ENCODE results near the gene MVB12B. TPM values are rescaled to one million over a fixed set of nuclear protein-coding genes. Genes with fewer than 3 reads are reported as not detected.

Gene MVB12B
- total and polyA plus RNA-seq, 2 donors (not counting 1 experiment from before 2014, with no cell fraction given), result 2.5 to 2.6 TPM

DNA sequence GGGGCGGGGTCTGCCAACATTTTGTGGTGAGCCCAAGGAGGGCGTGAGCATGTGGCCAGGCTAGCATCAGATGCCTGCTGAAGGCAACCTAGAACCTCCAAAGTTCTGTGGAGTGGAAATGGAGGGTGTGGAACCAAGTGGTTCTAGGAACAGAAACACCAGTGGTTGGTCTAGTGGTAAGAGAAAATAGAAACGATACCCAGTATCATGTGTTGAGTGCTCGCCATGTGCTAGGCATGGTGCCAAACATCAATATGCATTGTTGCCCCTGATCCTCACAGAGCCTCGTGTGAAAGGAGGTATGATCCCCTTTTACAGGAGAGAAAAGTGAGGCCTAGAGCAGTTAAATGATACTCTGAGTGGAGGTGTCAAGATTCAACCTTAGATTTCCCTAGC lies 31.5 kb upstream of the MVB12B start:
- H3K79me2 ChIP-seq (ENCODE audit: control insufficient read depth, insufficient read depth, low read length), result no peaks in the 10 kb centered on the region
- no peaks in the 10 kb centered on the region for H3K27me3 ChIP-seq (ENCODE audit: control insufficient read depth, insufficient read depth, low read length)
- H3K36me3 ChIP-seq (ENCODE audit: control insufficient read depth, insufficient read depth, low read length), result no peaks in the 10 kb centered on the region
- no peak for DNase-seq (ENCODE audit: low read depth in 2 of 2)
- H4K20me1 ChIP-seq (ENCODE audit: control insufficient read depth, extremely low read depth, insufficient read depth, low read length), result no peaks in the 10 kb centered on the region
- no peaks in the 10 kb centered on the region for H3K4me1 ChIP-seq (ENCODE audit: control insufficient read depth, extremely low read depth, insufficient read depth, low read length)
- TF ChIP-seq CTCF (conservative IDR thresholded peaks at IDR 0.05 in 1 of 2, IDR thresholded peaks at IDR 0.05 in 1 of 2; ENCODE audit: low read depth in 1 of 2, low read length in 2 of 2) (no peak), EZH2 (IDR thresholded peaks at IDR 0.05; ENCODE audit: low read length, missing control alignments) (no peak)
- no peak overlapping the region for H2AFZ ChIP-seq (ENCODE audit: low read length)
- H3K4me2 ChIP-seq (ENCODE audit: extremely low read depth, insufficient read depth, low read length), result no peak overlapping the region
- no peak overlapping the region for H3K27ac ChIP-seq (ENCODE audit: insufficient read depth, low read length)
- H3K4me3 ChIP-seq (replicated peaks in 1 of 4; ENCODE audit: control extremely low read depth in 1 of 4, insufficient read depth in 1 of 4, low read depth in 3 of 4, low read length in 4 of 4), result no peak overlapping the region
- H3K9me3 ChIP-seq (ENCODE audit: control insufficient read depth, insufficient read depth, low read depth, low read length), result no peaks in the 10 kb centered on the region
- H3K9ac ChIP-seq (ENCODE audit: insufficient read depth, low read length), result no peak overlapping the region

- Histone ChIP-seq H2AFZ (ENCODE audit: low read length) (no peak overlapping the region), H3K27me3 (ENCODE audit: control insufficient read depth, insufficient read depth, low read length) (no peaks in the 10 kb centered on the region), H3K4me3 (replicated peaks in 1 of 4; ENCODE audit: control extremely low read depth in 1 of 4, insufficient read depth in 1 of 4, low read depth in 3 of 4, low read length in 4 of 4) (no peak overlapping the region), H3K9me3 (ENCODE audit: control insufficient read depth, insufficient read depth, low read depth, low read length) (no peaks in the 10 kb centered on the region), H3K4me1 (ENCODE audit: control insufficient read depth, extremely low read depth, insufficient read depth, low read length) (no peaks in the 10 kb centered on the region), H3K27ac (ENCODE audit: insufficient read depth, low read length) (no peak overlapping the region), H4K20me1 (ENCODE audit: control insufficient read depth, extremely low read depth, insufficient read depth, low read length) (no peaks in the 10 kb centered on the region), H3K9ac (ENCODE audit: insufficient read depth, low read length) (no peak overlapping the region), H3K36me3 (ENCODE audit: control insufficient read depth, insufficient read depth, low read length) (no peaks in the 10 kb centered on the region), H3K79me2 (ENCODE audit: control insufficient read depth, insufficient read depth, low read length) (no peaks in the 10 kb centered on the region), H3K4me2 (ENCODE audit: extremely low read depth, insufficient read depth, low read length) (no peak overlapping the region)
- no peak for DNase-seq (ENCODE audit: low read depth in 2 of 2)
- TF ChIP-seq EZH2 (IDR thresholded peaks at IDR 0.05; ENCODE audit: low read length, missing control alignments) (no peak), CTCF (conservative IDR thresholded peaks at IDR 0.05 in 1 of 2, IDR thresholded peaks at IDR 0.05 in 1 of 2; ENCODE audit: low read depth in 1 of 2, low read length in 2 of 2) (no peak)
Measured at GRCh38 chr9:126295516-126295915, 31.1 kb upstream of the MVB12B start.

GRCh38 chr9:126295936-126296600 lies 30.6 kb upstream of the MVB12B start:
- DNase-seq (ENCODE audit: low read depth in 2 of 2), result no peak
- no peak overlapping the region for H2AFZ ChIP-seq (ENCODE audit: low read length)
- H3K27ac ChIP-seq (ENCODE audit: insufficient read depth, low read length), result no peak overlapping the region
- TF ChIP-seq EZH2 (IDR thresholded peaks at IDR 0.05; ENCODE audit: low read length, missing control alignments) (no peak), CTCF (conservative IDR thresholded peaks at IDR 0.05 in 1 of 2, IDR thresholded peaks at IDR 0.05 in 1 of 2; ENCODE audit: low read depth in 1 of 2, low read length in 2 of 2) (no peak)
- no peaks in the 10 kb centered on the region for H3K27me3 ChIP-seq (ENCODE audit: control insufficient read depth, insufficient read depth, low read length)
- H3K9me3 ChIP-seq (ENCODE audit: control insufficient read depth, insufficient read depth, low read depth, low read length), result no peaks in the 10 kb centered on the region
- H3K4me1 ChIP-seq (ENCODE audit: control insufficient read depth, extremely low read depth, insufficient read depth, low read length), result no peaks in the 10 kb centered on the region
- no peaks in the 10 kb centered on the region for H3K36me3 ChIP-seq (ENCODE audit: control insufficient read depth, insufficient read depth, low read length)
- H3K4me2 ChIP-seq (ENCODE audit: extremely low read depth, insufficient read depth, low read length), result no peak overlapping the region
- no peak overlapping the region for H3K4me3 ChIP-seq (replicated peaks in 1 of 4; ENCODE audit: control extremely low read depth in 1 of 4, insufficient read depth in 1 of 4, low read depth in 3 of 4, low read length in 4 of 4)
- H3K9ac ChIP-seq (ENCODE audit: insufficient read depth, low read length), result no peak overlapping the region
- H3K79me2 ChIP-seq (ENCODE audit: control insufficient read depth, insufficient read depth, low read length), result no peaks in the 10 kb centered on the region
- H4K20me1 ChIP-seq (ENCODE audit: control insufficient read depth, extremely low read depth, insufficient read depth, low read length), result no peaks in the 10 kb centered on the region

Data from fibroblast of lung (primary cell).